Measurements from ENCODE around the gene NPTXR. TPM values are rescaled to one million over a fixed set of nuclear protein-coding genes. Genes with fewer than 3 reads are reported as not detected.

Gene NPTXR
- total and polyA plus RNA-seq, 4 donors = 0.05 to 0.45 (median 0.16) TPM

DNA sequence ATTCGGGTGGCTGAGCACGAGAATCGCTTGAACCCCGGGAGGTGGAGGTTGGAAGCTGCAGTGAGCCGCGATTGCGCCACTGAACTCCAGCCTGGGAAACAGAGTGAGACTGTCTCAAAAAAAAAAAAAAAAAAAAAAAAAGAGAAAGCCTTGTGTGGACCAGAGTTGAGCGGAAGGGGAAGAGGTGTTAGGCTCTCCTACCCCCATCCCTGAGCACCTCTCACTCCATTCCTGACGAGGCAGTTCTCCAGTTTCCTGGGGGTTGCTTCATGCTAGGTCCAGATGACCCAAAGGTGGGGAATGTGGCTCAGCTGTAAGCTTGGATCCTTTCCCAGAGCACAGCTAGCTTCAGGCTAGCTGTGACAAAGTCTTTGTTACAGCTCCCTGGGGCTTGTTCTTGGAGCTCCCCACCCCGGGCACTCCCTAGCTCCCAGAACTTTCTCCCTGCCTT, 41.1 kb downstream of the NPTXR start:
- TF ChIP-seq SP1 (IDR thresholded peaks at IDR 0.05) (no peak), EGR1 (IDR thresholded peaks at IDR 0.05; ENCODE audit: low read depth in 2 of 2) (no peak), YY1 (IDR thresholded peaks at IDR 0.05) (no peak), GABPA (IDR thresholded peaks at IDR 0.05 in 1 of 2, conservative IDR thresholded peaks at IDR 0.05 in 1 of 2) (no peak), TAF1 (conservative IDR thresholded peaks at IDR 0.05) (no peak), HNF4A (conservative IDR thresholded peaks at IDR 0.05) (no peak), FOXA2 (IDR thresholded peaks at IDR 0.05) (no peak), HNF4G (IDR thresholded peaks at IDR 0.05) (no peak), RXRA (IDR thresholded peaks at IDR 0.05) (no peak), RAD21 (IDR thresholded peaks at IDR 0.05) (no peak), NR2F2 (IDR thresholded peaks at IDR 0.05) (no peak), JUND (IDR thresholded peaks at IDR 0.05) (no peak), FOXA1 (IDR thresholded peaks at IDR 0.05) (no peak)
- TF ChIP-seq, protein P1, sequence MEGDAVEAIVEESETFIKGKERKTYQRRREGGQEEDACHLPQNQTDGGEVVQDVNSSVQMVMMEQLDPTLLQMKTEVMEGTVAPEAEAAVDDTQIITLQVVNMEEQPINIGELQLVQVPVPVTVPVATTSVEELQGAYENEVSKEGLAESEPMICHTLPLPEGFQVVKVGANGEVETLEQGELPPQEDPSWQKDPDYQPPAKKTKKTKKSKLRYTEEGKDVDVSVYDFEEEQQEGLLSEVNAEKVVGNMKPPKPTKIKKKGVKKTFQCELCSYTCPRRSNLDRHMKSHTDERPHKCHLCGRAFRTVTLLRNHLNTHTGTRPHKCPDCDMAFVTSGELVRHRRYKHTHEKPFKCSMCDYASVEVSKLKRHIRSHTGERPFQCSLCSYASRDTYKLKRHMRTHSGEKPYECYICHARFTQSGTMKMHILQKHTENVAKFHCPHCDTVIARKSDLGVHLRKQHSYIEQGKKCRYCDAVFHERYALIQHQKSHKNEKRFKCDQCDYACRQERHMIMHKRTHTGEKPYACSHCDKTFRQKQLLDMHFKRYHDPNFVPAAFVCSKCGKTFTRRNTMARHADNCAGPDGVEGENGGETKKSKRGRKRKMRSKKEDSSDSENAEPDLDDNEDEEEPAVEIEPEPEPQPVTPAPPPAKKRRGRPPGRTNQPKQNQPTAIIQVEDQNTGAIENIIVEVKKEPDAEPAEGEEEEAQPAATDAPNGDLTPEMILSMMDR (IDR thresholded peaks at IDR 0.05; ENCODE audit: low read depth, low read length, missing input control) = no peak
- TF ChIP-seq, protein P2, sequence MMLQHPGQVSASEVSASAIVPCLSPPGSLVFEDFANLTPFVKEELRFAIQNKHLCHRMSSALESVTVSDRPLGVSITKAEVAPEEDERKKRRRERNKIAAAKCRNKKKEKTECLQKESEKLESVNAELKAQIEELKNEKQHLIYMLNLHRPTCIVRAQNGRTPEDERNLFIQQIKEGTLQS (IDR thresholded peaks at IDR 0.05) = no peak
- TF ChIP-seq, protein P3, sequence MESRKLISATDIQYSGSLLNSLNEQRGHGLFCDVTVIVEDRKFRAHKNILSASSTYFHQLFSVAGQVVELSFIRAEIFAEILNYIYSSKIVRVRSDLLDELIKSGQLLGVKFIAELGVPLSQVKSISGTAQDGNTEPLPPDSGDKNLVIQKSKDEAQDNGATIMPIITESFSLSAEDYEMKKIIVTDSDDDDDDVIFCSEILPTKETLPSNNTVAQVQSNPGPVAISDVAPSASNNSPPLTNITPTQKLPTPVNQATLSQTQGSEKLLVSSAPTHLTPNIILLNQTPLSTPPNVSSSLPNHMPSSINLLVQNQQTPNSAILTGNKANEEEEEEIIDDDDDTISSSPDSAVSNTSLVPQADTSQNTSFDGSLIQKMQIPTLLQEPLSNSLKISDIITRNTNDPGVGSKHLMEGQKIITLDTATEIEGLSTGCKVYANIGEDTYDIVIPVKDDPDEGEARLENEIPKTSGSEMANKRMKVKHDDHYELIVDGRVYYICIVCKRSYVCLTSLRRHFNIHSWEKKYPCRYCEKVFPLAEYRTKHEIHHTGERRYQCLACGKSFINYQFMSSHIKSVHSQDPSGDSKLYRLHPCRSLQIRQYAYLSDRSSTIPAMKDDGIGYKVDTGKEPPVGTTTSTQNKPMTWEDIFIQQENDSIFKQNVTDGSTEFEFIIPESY (IDR thresholded peaks at IDR 0.05) = no peak
- TF ChIP-seq, protein P4, sequence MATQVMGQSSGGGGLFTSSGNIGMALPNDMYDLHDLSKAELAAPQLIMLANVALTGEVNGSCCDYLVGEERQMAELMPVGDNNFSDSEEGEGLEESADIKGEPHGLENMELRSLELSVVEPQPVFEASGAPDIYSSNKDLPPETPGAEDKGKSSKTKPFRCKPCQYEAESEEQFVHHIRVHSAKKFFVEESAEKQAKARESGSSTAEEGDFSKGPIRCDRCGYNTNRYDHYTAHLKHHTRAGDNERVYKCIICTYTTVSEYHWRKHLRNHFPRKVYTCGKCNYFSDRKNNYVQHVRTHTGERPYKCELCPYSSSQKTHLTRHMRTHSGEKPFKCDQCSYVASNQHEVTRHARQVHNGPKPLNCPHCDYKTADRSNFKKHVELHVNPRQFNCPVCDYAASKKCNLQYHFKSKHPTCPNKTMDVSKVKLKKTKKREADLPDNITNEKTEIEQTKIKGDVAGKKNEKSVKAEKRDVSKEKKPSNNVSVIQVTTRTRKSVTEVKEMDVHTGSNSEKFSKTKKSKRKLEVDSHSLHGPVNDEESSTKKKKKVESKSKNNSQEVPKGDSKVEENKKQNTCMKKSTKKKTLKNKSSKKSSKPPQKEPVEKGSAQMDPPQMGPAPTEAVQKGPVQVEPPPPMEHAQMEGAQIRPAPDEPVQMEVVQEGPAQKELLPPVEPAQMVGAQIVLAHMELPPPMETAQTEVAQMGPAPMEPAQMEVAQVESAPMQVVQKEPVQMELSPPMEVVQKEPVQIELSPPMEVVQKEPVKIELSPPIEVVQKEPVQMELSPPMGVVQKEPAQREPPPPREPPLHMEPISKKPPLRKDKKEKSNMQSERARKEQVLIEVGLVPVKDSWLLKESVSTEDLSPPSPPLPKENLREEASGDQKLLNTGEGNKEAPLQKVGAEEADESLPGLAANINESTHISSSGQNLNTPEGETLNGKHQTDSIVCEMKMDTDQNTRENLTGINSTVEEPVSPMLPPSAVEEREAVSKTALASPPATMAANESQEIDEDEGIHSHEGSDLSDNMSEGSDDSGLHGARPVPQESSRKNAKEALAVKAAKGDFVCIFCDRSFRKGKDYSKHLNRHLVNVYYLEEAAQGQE (IDR thresholded peaks at IDR 0.05) = no peak
- TF ChIP-seq, protein P5, sequence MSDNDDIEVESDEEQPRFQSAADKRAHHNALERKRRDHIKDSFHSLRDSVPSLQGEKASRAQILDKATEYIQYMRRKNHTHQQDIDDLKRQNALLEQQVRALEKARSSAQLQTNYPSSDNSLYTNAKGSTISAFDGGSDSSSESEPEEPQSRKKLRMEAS (IDR thresholded peaks at IDR 0.05) = no peak
- WGBS = 31% methylated on average over 10 of the region's 10 CpGs
- Histone ChIP-seq H3K36me3 (ENCODE audit: control insufficient read depth in 4 of 4, insufficient read depth in 3 of 4, low read depth in 1 of 4, low read length in 3 of 4) (no peaks in the 10 kb centered on the region), H3K4me3 (ENCODE audit: low read depth in 1 of 3, low read length in 3 of 3) (no peak overlapping the region), H3K27ac (ENCODE audit: low read depth in 1 of 2, low read length in 2 of 2) (no peak overlapping the region), H3K9me3 (ENCODE audit: control insufficient read depth in 4 of 4, low read length in 3 of 4) (peaks cover 0 to 3% (median 1%) of the 10 kb centered on the region in 4 donors), H3K27me3 (ENCODE audit: control insufficient read depth in 4 of 4, insufficient read depth in 4 of 4, low read length in 3 of 4) (peaks cover 0 to 6% (median 0%) of the 10 kb centered on the region in 4 donors), H3K4me1 (ENCODE audit: control insufficient read depth in 4 of 4, insufficient read depth in 4 of 4, low read length in 3 of 4) (no peaks in the 10 kb centered on the region), H3K9ac (ENCODE audit: low read depth in 1 of 2, low read length in 2 of 2) (no peak overlapping the region)
- DNase-seq (ENCODE audit: low spot score) = no peak

Measured in liver (tissue), 9 donors.